CD14-positive monocyte (primary cell): Measurements from ENCODE around the gene GPR52. TPM values are rescaled to one million over a fixed set of nuclear protein-coding genes. Genes with fewer than 3 reads are reported as not detected.

ENCODE experiments used
- DNase-seq, 3 donors: peaks; one replicate each; pipeline ENCODE4 v3.0.0-alpha.2; 2011 to 2022
- H2AFZ ChIP-seq: 2 replicates; pipeline ENCODE4 v1.6.0; 2012; ENCODE audit warnings: mild to moderate bottlenecking, low read depth, low read length, inconsistent platforms; ENCODE audit not compliant: insufficient read depth, poor library complexity, severe bottlenecking
- H3K27ac ChIP-seq, 2 donors: 1 replicate in 1 of 2; 2 replicates in 1 of 2; pipeline ENCODE4 v1.5.1; 2012 to 2013; ENCODE audit warnings: low read length in 2 of 2, control low read depth in 1 of 2, inconsistent platforms in 1 of 2, low read depth in 1 of 2, mild to moderate bottlenecking in 1 of 2
- H3K27me3 ChIP-seq, 2 donors: one replicate each; pipeline versions ENCODE4 v1.6.0 to v1.6.1; 2011 to 2013; ENCODE audit warnings: low read length in 2 of 2; ENCODE audit not compliant: control insufficient read depth in 2 of 2, insufficient read depth in 2 of 2
- H3K36me3 ChIP-seq, 2 donors: replicated peaks in 1 of 2; 1 replicate in 1 of 2; 2 replicates in 1 of 2; pipeline versions ENCODE4 v1.5.1 to v1.6.1; 2012 to 2013; ENCODE audit warnings: low read length in 2 of 2, control low read depth in 1 of 2, inconsistent platforms in 1 of 2, mild to moderate bottlenecking in 1 of 2; ENCODE audit not compliant: insufficient read depth in 2 of 2, control insufficient read depth in 1 of 2
- H3K4me1 ChIP-seq, 2 donors: 1 replicate in 1 of 2; 2 replicates in 1 of 2; pipeline versions ENCODE4 v1.5.1 to v1.6.1; 2012 to 2013; ENCODE audit warnings: low read length in 2 of 2, control low read depth in 1 of 2, inconsistent platforms in 1 of 2, mild to moderate bottlenecking in 1 of 2, moderate library complexity in 1 of 2; ENCODE audit not compliant: insufficient read depth in 2 of 2, control insufficient read depth in 1 of 2
- H3K4me2 ChIP-seq: replicated peaks from 2 replicates; pipeline ENCODE3; 2012; ENCODE audit warnings: low read length, moderate library complexity, mild to moderate bottlenecking; ENCODE audit not compliant: poor library complexity, severe bottlenecking; ENCODE audit errors: extremely low read depth
- H3K4me3 ChIP-seq, 3 experiments: fragments of 200-600 bp in 1 of 3; sonication (generic) in 1 of 3; replicated peaks in 1 of 3; 1 replicate in 2 of 3; 2 replicates in 1 of 3; pipeline ENCODE4 v1.5.1; 2011 to 2013; ENCODE audit warnings: low read length in 3 of 3, mild to moderate bottlenecking in 3 of 3, control low read depth in 2 of 3, low read depth in 2 of 3, inconsistent platforms in 1 of 3, moderate library complexity in 1 of 3
- H3K79me2 ChIP-seq: 2 replicates; pipeline ENCODE4 v1.6.0; 2012; ENCODE audit warnings: mild to moderate bottlenecking, control low read depth, inconsistent platforms, low read length, moderate library complexity; ENCODE audit not compliant: insufficient read depth
- H3K9ac ChIP-seq: 2 replicates; pipeline ENCODE4 v1.6.0; 2017; ENCODE audit warnings: low read length, mild to moderate bottlenecking; ENCODE audit not compliant: insufficient read depth, poor library complexity, severe bottlenecking
- H3K9me3 ChIP-seq, 2 donors: replicated peaks in 1 of 2; 1 replicate in 1 of 2; 2 replicates in 1 of 2; pipeline versions ENCODE4 v1.5.1 to v1.6.1; 2012 to 2013; ENCODE audit warnings: low read length in 2 of 2, control low read depth in 1 of 2; ENCODE audit not compliant: control insufficient read depth in 1 of 2, insufficient read depth in 1 of 2
- H4K20me1 ChIP-seq: 2 replicates; pipeline ENCODE4 v1.6.0; 2012; ENCODE audit warnings: mild to moderate bottlenecking, low read length, control low read depth, moderate library complexity; ENCODE audit not compliant: insufficient read depth
- H3K27ac Mint-ChIP-seq, 7 donors: one replicate each; pipeline ENCODE4 v1.8.0; 2020; ENCODE audit warnings: mild to moderate bottlenecking in 7 of 7, mixed read lengths in 7 of 7, moderate library complexity in 6 of 7, inconsistent platforms in 2 of 7
- H3K27me3 Mint-ChIP-seq, 3 donors: one replicate each; pipeline ENCODE4 v1.8.0; 2021 to 2022; ENCODE audit warnings: low read depth in 3 of 3, mild to moderate bottlenecking in 3 of 3, mixed read lengths in 3 of 3, moderate library complexity in 3 of 3, inconsistent platforms in 1 of 3
- H3K36me3 Mint-ChIP-seq, 2 donors: one replicate each; pipeline ENCODE4 v1.8.0; 2020; ENCODE audit warnings: mixed read lengths in 2 of 2, inconsistent platforms in 1 of 2, mild to moderate bottlenecking in 1 of 2
- H3K4me1 Mint-ChIP-seq: one replicate; pipeline ENCODE4 v1.8.0; 2020; ENCODE audit warnings: mild to moderate bottlenecking, mixed read lengths
- H3K4me3 Mint-ChIP-seq, 2 donors: one replicate each; pipeline ENCODE4 v1.8.0; 2020; ENCODE audit warnings: mild to moderate bottlenecking in 2 of 2, mixed read lengths in 2 of 2, moderate library complexity in 1 of 2
- H3K9me3 Mint-ChIP-seq, 7 donors: one replicate each; pipeline ENCODE4 v1.8.0; 2020 to 2022; ENCODE audit warnings: mixed read lengths in 7 of 7, mild to moderate bottlenecking in 6 of 7, moderate library complexity in 6 of 7, inconsistent platforms in 2 of 7
- CTCF ChIP-seq: fragments of 200-600 bp; IDR thresholded peaks from one replicate; pipeline ENCODE4 v1.8.0; 2022; ENCODE audit warnings: antibody characterized with exemption, mild to moderate bottlenecking
- WGBS: methylation state at CpG from one replicate; pipeline ENCODE4 v1.1.5; 2013; ENCODE audit warnings: missing lambda C conversion rate; ENCODE audit not compliant: insufficient coverage; 5-methylcytosine and 5-hydroxymethylcytosine counted together
- intact Hi-C, 2 donors: fragments of 100-400 bp; cut with micrococcal nuclease; formaldehyde crosslinking; loops; one replicate each; pipeline versions ENCODE4 v1.15.0 to v1.15.1; 2023
- polyA plus RNA-seq, 3 donors: library from polyadenylated mRNA; depleted of rRNA in 1 of 3; unstranded in 2 of 3; stranded (reverse) in 1 of 3; fragments of 300-500 nt in 2 of 3; fragments of >200 nt in 1 of 3; fragmentation: Illumina TruSeq in 2 of 3; gene quantifications; 1 replicate in 2 of 3; 2 replicates in 1 of 3; pipeline ENCODE4 v1.2.3, GENCODE V29; 2012 to 2021

The GPR52 gene
- polyA plus RNA-seq, 3 donors: 0.21 TPM; not detected in 2

- no peak overlapping the region for H3K4me3 Mint-ChIP-seq
- peaks cover 3% of the 10 kb centered on the region for H3K4me1 Mint-ChIP-seq
- H2AFZ ChIP-seq: no peak overlapping the region
- WGBS: no CpG with 5 or more reads among the region's 2 CpGs
- no peaks in the 10 kb centered on the region for H3K27me3 Mint-ChIP-seq
- H3K36me3 Mint-ChIP-seq: no peaks in the 10 kb centered on the region
- intact Hi-C loops: no loop called here
- no peaks in the 10 kb centered on the region for H3K4me1 ChIP-seq
- no peaks in the 10 kb centered on the region for H3K36me3 ChIP-seq
- H4K20me1 ChIP-seq: no peaks in the 10 kb centered on the region
- H3K4me2 ChIP-seq: no peak overlapping the region
- no peaks in the 10 kb centered on the region for H3K27me3 ChIP-seq
- no peak overlapping the region for H3K27ac ChIP-seq
- no peak overlapping the region for H3K27ac Mint-ChIP-seq
- no peak overlapping the region for H3K4me3 ChIP-seq
- DNase-seq: no peak
- H3K9me3 ChIP-seq: no peaks in the 10 kb centered on the region
- peaks cover 0 to 7% (median under 1%) of the 10 kb centered on the region in 7 donors for H3K9me3 Mint-ChIP-seq
- TF ChIP-seq CTCF: no peak
- no peak overlapping the region for H3K9ac ChIP-seq
- H3K79me2 ChIP-seq: no peaks in the 10 kb centered on the region
Observed at GRCh38 chr1:174415506-174415905, 32.3 kb upstream of the GPR52 start.

- DNase-seq: no peak
- H3K9me3 ChIP-seq: no peaks in the 10 kb centered on the region
- H2AFZ ChIP-seq: no peak overlapping the region
- H3K4me3 ChIP-seq: no peak overlapping the region
- no peak overlapping the region for H3K27ac ChIP-seq
- no peaks in the 10 kb centered on the region for H3K4me1 ChIP-seq
- no peak for TF ChIP-seq CTCF
- intact Hi-C loops: no loop called here
- Mint-ChIP-seq H3K27me3 (no peaks in the 10 kb centered on the region), H3K4me3 (no peak overlapping the region), H3K9me3 (peaks cover 0 to 4% (median 0%) of the 10 kb centered on the region in 7 donors), H3K36me3 (peaks cover 0 to 7% of the 10 kb centered on the region in 2 donors), H3K27ac (no peak overlapping the region), H3K4me1 (peaks cover 3% of the 10 kb centered on the region)
- H3K79me2 ChIP-seq: no peaks in the 10 kb centered on the region
- no peak overlapping the region for H3K9ac ChIP-seq
- H3K4me2 ChIP-seq: no peak overlapping the region
- no peaks in the 10 kb centered on the region for H4K20me1 ChIP-seq
- no peaks in the 10 kb centered on the region for H3K27me3 ChIP-seq
- 100% methylated on average over 1 of the region's 2 CpGs for WGBS
- H3K36me3 ChIP-seq: no peaks in the 10 kb centered on the region
Observed at GRCh38 chr1:174417921-174418320, 29.8 kb upstream of the GPR52 start.
